Uterus (tissue), 4 donors: Measurements from ENCODE around the gene ADM. TPM values are rescaled to one million over a fixed set of nuclear protein-coding genes. Genes with fewer than 3 reads are reported as not detected.

Experiments used
- DNase-seq, 2 donors: peaks; one replicate each; pipeline ENCODE4 v3.0.0-alpha.2; 2019 to 2020
- H3K27ac ChIP-seq, 2 donors: fragments of 200-600 bp; sonication (generic); 1 replicate in 1 of 2; 2 replicates in 1 of 2; pipeline ENCODE4 v1.5.1; 2016 to 2018
- H3K27me3 ChIP-seq, 2 donors: fragments of 200-600 bp; sonication (generic); one replicate each; pipeline ENCODE4 v1.5.1; 2018 to 2019; ENCODE audit warnings: control low read depth in 1 of 2
- H3K36me3 ChIP-seq, 2 donors: fragments of 200-600 bp; sonication (generic); one replicate each; pipeline ENCODE4 v1.5.1; 2019; ENCODE audit warnings: control low read depth in 1 of 2
- H3K4me1 ChIP-seq, 2 donors: fragments of 200-600 bp; sonication (generic); one replicate each; pipeline ENCODE4 v1.5.1; 2018 to 2019; ENCODE audit warnings: control low read depth in 1 of 2
- H3K4me3 ChIP-seq, 2 donors: fragments of 200-600 bp; sonication (generic); 1 replicate in 1 of 2; 2 replicates in 1 of 2; pipeline ENCODE4 v1.5.1; 2018 to 2019; ENCODE audit warnings: mild to moderate bottlenecking in 1 of 2
- H3K9me3 ChIP-seq, 2 donors: fragments of 200-600 bp; sonication (generic); one replicate each; pipeline ENCODE4 v1.5.1; 2019; ENCODE audit warnings: control low read depth in 1 of 2
- CTCF ChIP-seq, 4 experiments: fragments of 200-600 bp in 2 of 4; fragments of 450-650 bp in 2 of 4; sonication (generic) in 2 of 4; IDR thresholded peaks; one replicate each; pipeline ENCODE4 v1.5.1; 2016 to 2019; ENCODE audit warnings: antibody characterized with exemption in 4 of 4, mild to moderate bottlenecking in 2 of 4, moderate library complexity in 1 of 4
- POLR2A ChIP-seq, 2 donors: fragments of 450-650 bp; IDR thresholded peaks; one replicate each; pipeline ENCODE4 v1.6.1; 2016; ENCODE audit warnings: antibody characterized with exemption in 2 of 2, mild to moderate bottlenecking in 1 of 2, moderate library complexity in 1 of 2
- intact Hi-C: fragments of 100-400 bp; cut with DNase I; formaldehyde crosslinking; loops from one replicate; pipeline ENCODE4 v1.15.1; 2023; ENCODE audit warnings: low total_unique reads
- total RNA-seq, 4 donors: library from RNA; depleted of rRNA in 3 of 4; stranded (reverse); fragments of >200 nt in 3 of 4; gene quantifications; one replicate each; pipeline versions ENCODE4 v1.1.0 to v1.2.4, GENCODE V29; 2014 to 2023
- donor health status: DM: yes; HTN: yes; CAD: no.

Gene ADM
- total RNA-seq, 4 donors from 2014 or later, result 27.9 to 151 (median 47.2) TPM

- Histone ChIP-seq H3K9me3 (no peaks in the 10 kb centered on the region), H3K27ac (peak overlapping the region; percentile 93 to 97), H3K4me3 (peak overlapping the region; percentile 57 to 96), H3K36me3 (no peaks in the 10 kb centered on the region), H3K27me3 (no peaks in the 10 kb centered on the region), H3K4me1 (peaks cover 0 to 4% of the 10 kb centered on the region in 2 donors)
- peak; percentile 66 to 67 for DNase-seq
- intact Hi-C loops, result no loop called here
- no peak for TF ChIP-seq POLR2A (IDR thresholded peaks at IDR 0.05)
Observed at GRCh38 chr11:10294290-10294953, 10.5 kb upstream of the ADM start.

GRCh38 chr11:10295064-10295901 is 9.6 kb upstream of the ADM start:
- Histone ChIP-seq H3K4me3 (peak overlapping the region; percentile 57 to 96), H3K36me3 (no peaks in the 10 kb centered on the region), H3K27me3 (no peaks in the 10 kb centered on the region), H3K27ac (peak overlapping the region; percentile 93 to 97), H3K4me1 (peaks cover 0 to 4% of the 10 kb centered on the region in 2 donors), H3K9me3 (no peaks in the 10 kb centered on the region)
- intact Hi-C loops, result no loop called here
- no peak for TF ChIP-seq POLR2A (IDR thresholded peaks at IDR 0.05)
- no peak for DNase-seq

- Histone ChIP-seq H3K9me3 (no peaks in the 10 kb centered on the region), H3K36me3 (no peaks in the 10 kb centered on the region), H3K27me3 (no peaks in the 10 kb centered on the region), H3K27ac (no peak overlapping the region), H3K4me1 (no peaks in the 10 kb centered on the region), H3K4me3 (no peak overlapping the region)
- DNase-seq, result no peak
- TF ChIP-seq POLR2A (IDR thresholded peaks at IDR 0.05) (no peak), CTCF (IDR thresholded peaks at IDR 0.05) (no peak)
- intact Hi-C loops, result no loop called here
Observed at GRCh38 chr11:10298342-10298741, 6.5 kb upstream of the ADM start.

- no peaks in the 10 kb centered on the region for H3K36me3 ChIP-seq
Observed at GRCh38 chr11:10301656-10302358, 3.1 kb upstream of the ADM start.

GRCh38 chr11:10302359-10302743 is 2.5 kb upstream of the ADM start:
- Histone ChIP-seq H3K4me1 (no peaks in the 10 kb centered on the region), H3K27me3 (no peaks in the 10 kb centered on the region), H3K36me3 (no peaks in the 10 kb centered on the region), H3K9me3 (no peaks in the 10 kb centered on the region), H3K27ac (peak overlapping the region; percentile 84 to 95), H3K4me3 (peak overlapping the region; percentile 53 to 90)
- intact Hi-C loops, result loop anchor here (10.0 kb wide), 1 partner anchor 98 kb away; no protein-coding TSS in a partner anchor
- TF ChIP-seq CTCF (IDR thresholded peaks at IDR 0.05), result no peak
- no peak for TF ChIP-seq POLR2A (IDR thresholded peaks at IDR 0.05)
- no peak for DNase-seq

More at GRCh38 chr11:10301656-10302358, 3.1 kb upstream of the ADM start:
- H3K9me3 ChIP-seq, result no peaks in the 10 kb centered on the region
- H3K4me3 ChIP-seq, result peak overlapping the region; percentile 53 to 90
- intact Hi-C loops, result loop anchor here (10.0 kb wide), 1 partner anchor 97 kb away; no protein-coding TSS in a partner anchor
- no peaks in the 10 kb centered on the region for H3K4me1 ChIP-seq
- H3K27me3 ChIP-seq, result no peaks in the 10 kb centered on the region
- TF ChIP-seq CTCF (IDR thresholded peaks at IDR 0.05), result no peak
- TF ChIP-seq POLR2A (IDR thresholded peaks at IDR 0.05), result no peak
- DNase-seq, result no peak
- H3K27ac ChIP-seq, result peak overlapping the region; percentile 84 to 95
